GM12878 (cell line): ENCODE results near the gene CDC42SE1. TPM values are rescaled to one million over a fixed set of nuclear protein-coding genes. Genes with fewer than 3 reads are reported as not detected.
A peak's percentile ranks its signal among the peaks of the same experiment; 100 is the strongest.

Experiments used
- BCLAF1 ChIP-seq: fragments of 450-650 bp; IDR thresholded peaks from 2 replicates; pipeline ENCODE4 v1.6.1; 2017; ENCODE audit warnings: antibody characterized with exemption, mild to moderate bottlenecking, moderate library complexity
- CHD1 ChIP-seq: IDR thresholded peaks from 2 replicates; pipeline ENCODE4 v1.6.1; 2012; ENCODE audit warnings: low read depth, low read length, improper control_type of control experiment
- CHD2 ChIP-seq: IDR thresholded peaks from 2 replicates; pipeline ENCODE4 v1.6.1; 2011; ENCODE audit warnings: low read depth, low read length, improper control_type of control experiment, borderline replicate concordance
- CHD4 ChIP-seq: fragments of 200-600 bp; sonication (generic); IDR thresholded peaks from 2 replicates; pipeline ENCODE4 v1.6.1; 2016; ENCODE audit warnings: mild to moderate bottlenecking
- E2F4 ChIP-seq: IDR thresholded peaks from 2 replicates; pipeline ENCODE4 v1.6.1; 2012; ENCODE audit warnings: low read depth, low read length, improper control_type of control experiment
- EED ChIP-seq: sonication (generic); IDR thresholded peaks from 2 replicates; pipeline ENCODE4 v1.6.1; 2016; ENCODE audit warnings: antibody characterized with exemption, low read depth
- FOXK2 ChIP-seq: fragments of 450-650 bp; IDR thresholded peaks from 2 replicates; pipeline ENCODE4 v1.6.1; 2017; ENCODE audit warnings: mild to moderate bottlenecking, moderate library complexity
- GATAD2B ChIP-seq: fragments of 450-650 bp; conservative IDR thresholded peaks from 2 replicates; pipeline ENCODE4 v1.6.1; 2017; ENCODE audit warnings: low read depth, mild to moderate bottlenecking, moderate library complexity
- IRF5 ChIP-seq: fragments of 450-650 bp; IDR thresholded peaks from 2 replicates; pipeline ENCODE4 v1.6.1; 2017; ENCODE audit warnings: borderline replicate concordance
- JUND ChIP-seq: IDR thresholded peaks from 2 replicates; pipeline ENCODE4 v1.6.1; 2012; ENCODE audit warnings: low read depth, mild to moderate bottlenecking, low read length, improper control_type of control experiment, moderate library complexity
- KLF5 ChIP-seq: fragments of 450-650 bp; IDR thresholded peaks from 2 replicates; pipeline ENCODE4 v1.6.1; 2014; ENCODE audit warnings: mild to moderate bottlenecking; ENCODE audit not compliant: partially characterized antibody
- MAX ChIP-seq: IDR thresholded peaks from 2 replicates; pipeline ENCODE4 v1.6.1; 2012; ENCODE audit warnings: low read depth, low read length, improper control_type of control experiment
- POLR2A ChIP-seq: IDR thresholded peaks from 2 replicates; pipeline ENCODE4 v1.6.1; 2011; ENCODE audit warnings: low read depth, mild to moderate bottlenecking, low read length
- RCOR1 ChIP-seq: conservative IDR thresholded peaks from 2 replicates; pipeline ENCODE4 v1.6.1; 2012; ENCODE audit warnings: low read depth, low read length, improper control_type of control experiment
- ZBTB33 ChIP-seq: fragments of 450-650 bp; IDR thresholded peaks from 2 replicates; pipeline ENCODE4 v1.6.1; 2017; ENCODE audit warnings: mild to moderate bottlenecking
- ZNF217 ChIP-seq: fragments of 450-650 bp; IDR thresholded peaks from 2 replicates; pipeline ENCODE4 v1.6.1; 2017; ENCODE audit warnings: antibody characterized with exemption, mild to moderate bottlenecking
- ZNF384 ChIP-seq: IDR thresholded peaks from 2 replicates; pipeline ENCODE4 v1.6.1; 2012; ENCODE audit warnings: low read depth, mild to moderate bottlenecking, low read length, improper control_type of control experiment, borderline replicate concordance
- polyA plus RNA-seq, 11 experiments: library from polyadenylated mRNA; depleted of rRNA in 4 of 11; unstranded in 6 of 11; stranded (reverse) in 5 of 11; fragments of >200 nt; fragmentation: Nextera tagmentation in 4 of 11; fragmentation: Illumina TruSeq in 1 of 11; extraction: Ambion mirVana in 4 of 11; extraction: Trizol in 1 of 11; gene quantifications; 1 replicate in 1 of 11; 2 replicates in 10 of 11; pipeline versions ENCODE4 v1.2.1 to v1.2.3, GENCODE V29; 2011 to 2016; ENCODE audit warnings: inconsistent platforms in 2 of 11, missing spikeins in 2 of 11, low read depth in 1 of 11
- total RNA-seq, 4 experiments: library from RNA; depleted of rRNA in 3 of 4; stranded (reverse); fragments of >200 nt in 3 of 4; fragmentation: Illumina TruSeq in 1 of 4; extraction: Trizol in 1 of 4; gene quantifications; 2 replicates each; pipeline versions ENCODE4 v1.2.1 to v1.2.3, GENCODE V29; 2013 to 2021

Gene CDC42SE1
- total and polyA plus RNA-seq, 10 of the 15 experiments (the other 5 are each of a cell fraction or from before 2014, with no cell fraction given) = 35.7 to 112 (median 74.3) TPM

GRCh38 chr1:151047591-151047924, 11.9 kb downstream of the CDC42SE1 start, which contains the start of gene C1orf56 (continued):
- no peak for TF ChIP-seq RCOR1
- TF ChIP-seq MAX = no peak
- TF ChIP-seq CHD4 = no peak
- no peak for TF ChIP-seq ZNF217
- no peak for TF ChIP-seq IRF5
- TF ChIP-seq CHD1 = no peak
- TF ChIP-seq ZBTB33 = no peak
- no peak for TF ChIP-seq ZNF384
- TF ChIP-seq KLF5 = no peak
- peak; percentile 54; the same call in 1 of the 2 replicates for TF ChIP-seq E2F4
- 0 out of 2 replicates have a peak, but pooled peaks have one; percentile 22 for TF ChIP-seq GATAD2B
- TF ChIP-seq EED = no peak
- no peak for TF ChIP-seq JUND
- no peak for TF ChIP-seq BCLAF1
- TF ChIP-seq FOXK2 = no peak
- peak; percentile 70; the same call in 1 of the 2 replicates for TF ChIP-seq CHD2
- TF ChIP-seq POLR2A = peak; percentile 62
- TF ChIP-seq, all 136 proteins: peak for 10
